Measurements from ENCODE around the gene PANX1.

GRCh38 chr11:94127638-94128037, 1.0 kb upstream of the PANX1 start:
- TF ChIP-seq EZH2phosphoT487 (IDR thresholded peaks at IDR 0.05; ENCODE audit: low read depth, severe bottlenecking, unreplicated experiment) (no peak), EZH2 (IDR thresholded peaks at IDR 0.05; ENCODE audit: borderline replicate concordance) (no peak), CTCF (IDR thresholded peaks at IDR 0.05; ENCODE audit: poor library complexity) (no peak)
